Upper lobe of left lung (tissue), 6 donors: ENCODE measurements around the gene C20orf144. TPM values are rescaled to one million over a fixed set of nuclear protein-coding genes. Genes with fewer than 3 reads are reported as not detected.
A peak's percentile ranks its signal among the peaks of the same experiment; 100 is the strongest.
"Not testable (repeated sequence)": the region's sequence is repeated elsewhere in the genome, so short reads cannot be mapped to it uniquely, and the experiment has no call there.

Experiments used
- ATAC-seq, 2 donors: fragments of 200-7000 bp; cut with Tn5 transposase; one replicate each; pipeline ENCODE4 v1.9.1; 2022; ENCODE audit warnings: mild to moderate bottlenecking in 2 of 2, moderate library complexity in 2 of 2; ENCODE audit not compliant: low FRiP score in 2 of 2
- DNase-seq, 2 donors: peaks; one replicate each; pipeline ENCODE4 v3.0.0-alpha.2; 2019 to 2020
- H3K27ac ChIP-seq, 4 donors: fragments of 200-600 bp; sonication (generic); one replicate each; pipeline ENCODE4 v1.5.1; 2016 to 2019
- H3K27me3 ChIP-seq, 4 donors: fragments of 200-600 bp; sonication (generic); one replicate each; pipeline ENCODE4 v1.5.1; 2017 to 2019
- H3K36me3 ChIP-seq, 4 donors: fragments of 200-600 bp; sonication (generic); one replicate each; pipeline ENCODE4 v1.5.1; 2016 to 2019
- H3K4me1 ChIP-seq, 4 donors: fragments of 200-600 bp; sonication (generic); one replicate each; pipeline ENCODE4 v1.5.1; 2018 to 2019
- H3K4me3 ChIP-seq, 4 donors: fragments of 200-600 bp; sonication (generic); one replicate each; pipeline ENCODE4 v1.5.1; 2017 to 2019; ENCODE audit warnings: mild to moderate bottlenecking in 2 of 4, moderate library complexity in 1 of 4
- H3K9me3 ChIP-seq, 4 donors: fragments of 200-600 bp; sonication (generic); one replicate each; pipeline ENCODE4 v1.5.1; 2018 to 2019
- CTCF ChIP-seq, 6 experiments: fragments of 450-650 bp in 4 of 6; fragments of 200-600 bp in 2 of 6; sonication (generic) in 2 of 6; IDR thresholded peaks; one replicate each; pipeline ENCODE4 v1.5.1; 2016 to 2019; ENCODE audit warnings: antibody characterized with exemption in 6 of 6
- EP300 ChIP-seq, 4 donors: sonication (generic); formaldehyde crosslinking; IDR thresholded peaks; one replicate each; pipeline ENCODE4 v1.5.1; 2017; ENCODE audit warnings: antibody characterized with exemption in 4 of 4, control low read depth in 2 of 4
- POLR2A ChIP-seq, 4 donors: fragments of 450-650 bp; IDR thresholded peaks; one replicate each; pipeline ENCODE4 v1.5.1; 2016 to 2017; ENCODE audit warnings: antibody characterized with exemption in 4 of 4, mild to moderate bottlenecking in 2 of 4
- POLR2AphosphoS5 ChIP-seq, 2 donors: sonication (generic); formaldehyde crosslinking; IDR thresholded peaks; one replicate each; pipeline ENCODE4 v1.5.1; 2017; ENCODE audit warnings: antibody characterized with exemption in 2 of 2
- WGBS, 2 donors: methylation state at CpG; one replicate each; pipeline ENCODE4 v1.1.5; 2017 to 2018; 5-methylcytosine and 5-hydroxymethylcytosine counted together
- total RNA-seq, 6 donors: library from RNA; depleted of rRNA in 4 of 6; stranded (reverse); fragments of >200 nt in 4 of 6; gene quantifications; one replicate each; pipeline versions ENCODE4 v1.1.0 to v1.2.1, GENCODE V29; 2016 to 2021
- donor health status: DM: no; HTN: no; CAD: no; lungs with moderate emphysema.
- donor health status: DM: no; HTN: yes; CAD: no; lungs with severe emphysema.

The C20orf144 gene
- total RNA-seq, 6 donors from 2014 or later = not detected

GRCh38 chr20:33693741-33694638, 31.9 kb downstream of the C20orf144 start:
- H3K4me3 ChIP-seq = no peak overlapping the region
- DNase-seq = peak; percentile 46 to 64
- WGBS, 2 donors = 72 to 76% methylated on average over 16 to 17 of the region's 17 CpGs

GRCh38 chr20:33694639-33695012, 32.5 kb downstream of the C20orf144 start:
- Histone ChIP-seq H3K4me3 (no peak overlapping the region), H3K9me3 (no peaks in the 10 kb centered on the region), H3K36me3 (no peaks in the 10 kb centered on the region), H3K27me3 (no peaks in the 10 kb centered on the region), H3K4me1 (peaks cover 3 to 15% (median 12%) of the 10 kb centered on the region in 4 donors), H3K27ac (peak overlapping the region; percentile 23 to 76 (median 58))
- DNase-seq = no peak
- peak in 1 of 2 donors; percentile 63 for ATAC-seq
- TF ChIP-seq EP300 (IDR thresholded peaks at IDR 0.05) (no peak), POLR2A (IDR thresholded peaks at IDR 0.05) (no peak), POLR2AphosphoS5 (IDR thresholded peaks at IDR 0.05) (no peak), CTCF (IDR thresholded peaks at IDR 0.05) (no peak)
- WGBS, 2 donors = 72 to 74% methylated on average over 6 of the region's 6 CpGs

More at GRCh38 chr20:33693741-33694638, 31.9 kb downstream of the C20orf144 start:
- Histone ChIP-seq H3K27me3 (no peaks in the 10 kb centered on the region), H3K27ac (peak overlapping the region; percentile 23 to 76 (median 58)), H3K9me3 (no peaks in the 10 kb centered on the region), H3K4me1 (peaks cover 3 to 19% (median 12%) of the 10 kb centered on the region in 4 donors), H3K36me3 (no peaks in the 10 kb centered on the region)
- TF ChIP-seq POLR2AphosphoS5 (IDR thresholded peaks at IDR 0.05) (no peak), CTCF (IDR thresholded peaks at IDR 0.05) (no peak), EP300 (IDR thresholded peaks at IDR 0.05) (no peak), POLR2A (IDR thresholded peaks at IDR 0.05) (no peak)
- ATAC-seq = peak; percentile 78 to 83

GRCh38 chr20:33696448-33696847, 34.3 kb downstream of the C20orf144 start:
- ATAC-seq (no peak), DNase-seq (no peak)
- no peak overlapping the region for H3K27ac ChIP-seq
- H3K27me3 ChIP-seq = no peaks in the 10 kb centered on the region
- 81 to 85% methylated on average over 4 of the region's 4 CpGs for WGBS, 2 donors
- H3K9me3 ChIP-seq = no peaks in the 10 kb centered on the region
- no peak for TF ChIP-seq EP300 (IDR thresholded peaks at IDR 0.05)
- TF ChIP-seq POLR2AphosphoS5 (IDR thresholded peaks at IDR 0.05) = no peak
- no peak for TF ChIP-seq POLR2A (IDR thresholded peaks at IDR 0.05)
- no peak for TF ChIP-seq CTCF (IDR thresholded peaks at IDR 0.05)
- peaks cover 3 to 15% (median 12%) of the 10 kb centered on the region in 4 donors for H3K4me1 ChIP-seq
- no peaks in the 10 kb centered on the region for H3K36me3 ChIP-seq
- H3K4me3 ChIP-seq = no peak overlapping the region

- ATAC-seq (peak in 1 of 2 donors; percentile 86), DNase-seq (no peak)
- Histone ChIP-seq H3K27me3 (no peaks in the 10 kb centered on the region), H3K9me3 (no peaks in the 10 kb centered on the region), H3K4me1 (peaks cover 3 to 15% (median 12%) of the 10 kb centered on the region in 4 donors), H3K4me3 (no peak overlapping the region), H3K36me3 (no peaks in the 10 kb centered on the region), H3K27ac (no peak overlapping the region)
- TF ChIP-seq CTCF (IDR thresholded peaks at IDR 0.05) (no peak), POLR2AphosphoS5 (IDR thresholded peaks at IDR 0.05) (no peak), POLR2A (IDR thresholded peaks at IDR 0.05) (no peak), EP300 (IDR thresholded peaks at IDR 0.05) (no peak)
- 93 to 94% methylated on average over 8 of the region's 8 CpGs for WGBS, 2 donors
Measured at GRCh38 chr20:33697129-33697528, 35.0 kb downstream of the C20orf144 start.

GRCh38 chr20:33698966-33699365, 36.8 kb downstream of the C20orf144 start:
- not testable (repeated sequence) for H3K4me3 ChIP-seq, ATAC-seq, H3K27me3 ChIP-seq, H3K9me3 ChIP-seq, H3K27ac ChIP-seq, H3K36me3 ChIP-seq
- WGBS, 2 donors = 95% methylated on average over 15 of the region's 27 CpGs; no CpG with 5 or more reads in 1 of the 2 donors
- H3K4me1 ChIP-seq = peaks cover 5 to 21% (median 10%) of the 10 kb centered on the region in 4 donors
- peak in 1 of 2 donors; percentile 69 for DNase-seq

- not testable (repeated sequence) for H3K36me3 ChIP-seq, H3K27ac ChIP-seq, H3K9me3 ChIP-seq, H3K27me3 ChIP-seq, H3K4me3 ChIP-seq, ATAC-seq
- peaks cover 0 to 12% (median 4%) of the 10 kb centered on the region in 4 donors for H3K4me1 ChIP-seq
- DNase-seq = peak in 1 of 2 donors; percentile 70
- 88% methylated on average over 17 to 20 of the region's 45 CpGs for WGBS, 2 donors
Measured at GRCh38 chr20:33700696-33701441, 38.7 kb downstream of the C20orf144 start.
